CD4-positive, alpha-beta T cell (primary cell): Measurements from ENCODE around the gene CENPP. TPM values are rescaled to one million over a fixed set of nuclear protein-coding genes. Genes with fewer than 3 reads are reported as not detected.

Experiments used
- ATAC-seq: fragments of 200-7000 bp; cut with Tn5 transposase; one replicate; pipeline ENCODE4 v1.10.0; 2022; ENCODE audit warnings: mild to moderate bottlenecking; ENCODE audit not compliant: poor library complexity
- CTCF ChIA-PET: fragments of 350-600 bp; sonication (Branson Sonifier 250); formaldehyde crosslinking; loops from one replicate; lab custom pipeline; 2021; ENCODE audit warnings: antibody characterized with exemption, inconsistent platforms; lab: Charles Lee
- POLR2A ChIA-PET: fragments of 350-600 bp; sonication (Branson Sonifier 250); formaldehyde crosslinking; loops from one replicate; lab custom pipeline; 2021; ENCODE audit warnings: antibody characterized with exemption, inconsistent platforms; lab: Charles Lee
- DNase-seq, 14 experiments: peaks; one replicate each; pipeline ENCODE4 v3.0.0-alpha.2; 2013 to 2020; ENCODE audit warnings: mixed read lengths in 2 of 14
- H3K27ac ChIP-seq, 2 donors: one replicate each; pipeline versions ENCODE4 v1.5.1 to v1.7.0; 2013; ENCODE audit warnings: low read length in 2 of 2, low read depth in 1 of 2, mild to moderate bottlenecking in 1 of 2
- H3K27me3 ChIP-seq, 2 experiments: 1 replicate in 1 of 2; 2 replicates in 1 of 2; pipeline versions ENCODE4 v1.6.1 to v1.7.0; 2013; ENCODE audit warnings: low read length in 2 of 2, control low read depth in 1 of 2, mild to moderate bottlenecking in 1 of 2, moderate library complexity in 1 of 2; ENCODE audit not compliant: insufficient read depth in 2 of 2, control insufficient read depth in 1 of 2
- H3K36me3 ChIP-seq: one replicate; pipeline ENCODE4 v1.6.1; 2013; ENCODE audit warnings: low read length, control low read depth; ENCODE audit not compliant: insufficient read depth
- H3K4me1 ChIP-seq: one replicate; pipeline ENCODE4 v1.6.1; 2013; ENCODE audit warnings: low read length, control low read depth; ENCODE audit not compliant: insufficient read depth
- H3K4me3 ChIP-seq: one replicate; pipeline ENCODE4 v1.5.1; 2013; ENCODE audit warnings: mild to moderate bottlenecking, low read length, moderate library complexity
- H3K9me3 ChIP-seq, 2 experiments: 1 replicate in 1 of 2; 2 replicates in 1 of 2; pipeline versions ENCODE4 v1.6.1 to v1.7.0; 2013; ENCODE audit warnings: low read length in 2 of 2, mild to moderate bottlenecking in 2 of 2, control low read depth in 1 of 2, moderate library complexity in 1 of 2; ENCODE audit not compliant: control insufficient read depth in 1 of 2, insufficient read depth in 1 of 2
- H3K27ac Mint-ChIP-seq: one replicate; pipeline ENCODE4 v1.8.0; 2020; ENCODE audit warnings: mixed read lengths
- H3K27me3 Mint-ChIP-seq: one replicate; pipeline ENCODE4 v1.8.0; 2021; ENCODE audit warnings: mixed read lengths
- H3K36me3 Mint-ChIP-seq: one replicate; pipeline ENCODE4 v1.8.0; 2021; ENCODE audit warnings: low read depth, mixed read lengths
- H3K4me1 Mint-ChIP-seq: one replicate; pipeline ENCODE4 v1.8.0; 2021; ENCODE audit warnings: low read depth, mixed read lengths
- H3K4me3 Mint-ChIP-seq: one replicate; pipeline ENCODE4 v1.8.0; 2020; ENCODE audit warnings: mild to moderate bottlenecking, mixed read lengths
- H3K9me3 Mint-ChIP-seq: one replicate; pipeline ENCODE4 v1.8.0; 2020; ENCODE audit warnings: mixed read lengths
- CTCF ChIP-seq: fragments of 200-600 bp; IDR thresholded peaks from one replicate; pipeline ENCODE4 v1.8.0; 2022; ENCODE audit warnings: antibody characterized with exemption, mild to moderate bottlenecking
- intact Hi-C, 2 experiments: fragments of 100-400 bp; cut with DNase I in 1 of 2; cut with micrococcal nuclease in 1 of 2; formaldehyde crosslinking; loops; one replicate each; pipeline versions ENCODE4 v1.15.1 to v1.9.0; 2023 to 2025; cut with DNase I, micrococcal nuclease
- total RNA-seq, 174 experiments: library from RNA in 2 of 174; stranded (reverse) in 2 of 174; gene quantifications; one replicate each; pipeline ENCODE4 v1.2.3 and lab custom pipeline; 2021 to 2026

Gene CENPP
- total RNA-seq, 2 experiments from 2014 or later, result 4.8 TPM

- H3K4me3 Mint-ChIP-seq, result no peak overlapping the region
- no peaks in the 10 kb centered on the region for H3K4me1 ChIP-seq
- no peaks in the 10 kb centered on the region for H3K36me3 ChIP-seq
- no peak overlapping the region for H3K4me3 ChIP-seq
- H3K27ac Mint-ChIP-seq, result no peak overlapping the region
- intact Hi-C loops, result no loop called here
- ChIA-PET CTCF (no interaction called here), POLR2A (no interaction called here)
- H3K27me3 Mint-ChIP-seq, result no peaks in the 10 kb centered on the region
- no peak for TF ChIP-seq CTCF
- no peak overlapping the region for H3K27ac ChIP-seq
- H3K4me1 Mint-ChIP-seq, result no peaks in the 10 kb centered on the region
- ATAC-seq (no peak), DNase-seq (no peak)
- H3K36me3 Mint-ChIP-seq, result no peaks in the 10 kb centered on the region
- H3K27me3 ChIP-seq, result no peaks in the 10 kb centered on the region
- H3K9me3 ChIP-seq, result peaks cover 0 to 19% of the 10 kb centered on the region in 2 experiments
- H3K9me3 Mint-ChIP-seq, result peaks cover 3% of the 10 kb centered on the region
These were observed 274.9 kb downstream of the CENPP start for GRCh38 chr9:92600462-92601261.

- no peak for DNase-seq
- H3K36me3 ChIP-seq, result no peaks in the 10 kb centered on the region
- intact Hi-C loops, result no loop called here
- H3K27ac ChIP-seq, result no peak overlapping the region
- ATAC-seq, result no peak
- POLR2A ChIA-PET, result no interaction called here
- no peaks in the 10 kb centered on the region for H3K27me3 ChIP-seq
- Mint-ChIP-seq H3K9me3 (peaks cover 3% of the 10 kb centered on the region), H3K36me3 (no peaks in the 10 kb centered on the region), H3K4me1 (no peaks in the 10 kb centered on the region), H3K4me3 (no peak overlapping the region), H3K27me3 (no peaks in the 10 kb centered on the region), H3K27ac (no peak overlapping the region)
- H3K9me3 ChIP-seq, result peaks cover 0 to 19% of the 10 kb centered on the region in 2 experiments
- CTCF ChIA-PET, result no interaction called here
- H3K4me1 ChIP-seq, result no peaks in the 10 kb centered on the region
- no peak for TF ChIP-seq CTCF
- no peak overlapping the region for H3K4me3 ChIP-seq
These were observed 275.7 kb downstream of the CENPP start for GRCh38 chr9:92601451-92601850.

- no peak overlapping the region for H3K27ac Mint-ChIP-seq
- H3K9me3 Mint-ChIP-seq, result peaks cover 3% of the 10 kb centered on the region
These were observed 276.7 kb downstream of the CENPP start for GRCh38 chr9:92602413-92602812.

More at GRCh38 chr9:92602413-92602812, 276.7 kb downstream of the CENPP start:
- no peak overlapping the region for H3K4me3 ChIP-seq
- peaks cover 0 to 19% of the 10 kb centered on the region in 2 experiments for H3K9me3 ChIP-seq
- ChIA-PET CTCF (no interaction called here), POLR2A (no interaction called here)
- DNase-seq (no peak), ATAC-seq (no peak)
- H3K27ac ChIP-seq, result no peak overlapping the region
- H3K4me3 Mint-ChIP-seq, result no peak overlapping the region
- H3K4me1 ChIP-seq, result no peaks in the 10 kb centered on the region
- H3K36me3 Mint-ChIP-seq, result no peaks in the 10 kb centered on the region
- no peak for TF ChIP-seq CTCF
- intact Hi-C loops, result no loop called here
- H3K4me1 Mint-ChIP-seq, result no peaks in the 10 kb centered on the region
- H3K27me3 Mint-ChIP-seq, result no peaks in the 10 kb centered on the region
- no peaks in the 10 kb centered on the region for H3K27me3 ChIP-seq
- no peaks in the 10 kb centered on the region for H3K36me3 ChIP-seq
